Thoracic aorta (tissue), 2 donors: Measurements from ENCODE around the gene TCFL5. TPM values are rescaled to one million over a fixed set of nuclear protein-coding genes. Genes with fewer than 3 reads are reported as not detected.

Source experiments
- ATAC-seq: fragments of 150-250 bp; one replicate; pipeline ENCODE4 v1.8.0; 2017; ENCODE audit warnings: low read depth; ENCODE audit not compliant: insufficient number of reproducible peaks, low FRiP score
- DNase-seq: peaks from one replicate; pipeline ENCODE4 v3.0.0-alpha.2; 2020; ENCODE audit warnings: low spot score
- H3K27ac ChIP-seq, 2 donors: fragments of 200-600 bp; sonication (generic); 1 replicate in 1 of 2; 2 replicates in 1 of 2; pipeline ENCODE4 v1.5.1; 2016; ENCODE audit warnings: mild to moderate bottlenecking in 2 of 2, moderate library complexity in 2 of 2
- H3K27me3 ChIP-seq: fragments of 200-600 bp; sonication (generic); replicated peaks from 2 replicates; pipeline ENCODE4 v1.6.0; 2016; ENCODE audit warnings: mild to moderate bottlenecking; ENCODE audit not compliant: insufficient read depth
- H3K36me3 ChIP-seq: fragments of 200-600 bp; sonication (generic); one replicate; pipeline ENCODE4 v1.5.1; 2016
- H3K4me1 ChIP-seq, 2 donors: fragments of 200-600 bp; sonication (generic); 1 replicate in 1 of 2; 2 replicates in 1 of 2; pipeline versions ENCODE4 v1.5.1 to v1.6.0; 2016; ENCODE audit warnings: low read depth in 2 of 2, mild to moderate bottlenecking in 1 of 2; ENCODE audit not compliant: control insufficient read depth in 1 of 2
- H3K4me3 ChIP-seq: fragments of 200-600 bp; sonication (generic); 2 replicates; pipeline ENCODE4 v1.5.1; 2016; ENCODE audit warnings: mild to moderate bottlenecking
- H3K9me3 ChIP-seq: fragments of 200-600 bp; sonication (generic); 2 replicates; pipeline ENCODE4 v1.5.1; 2016
- total RNA-seq, 2 donors: library from RNA; depleted of rRNA; stranded (reverse); fragments of >200 nt; gene quantifications; one replicate each; pipeline versions ENCODE4 v1.1.0 to v1.2.3, GENCODE V29; 2016
- TF ChIP-seq, protein P1 (sequence below): fragments of 200-600 bp; sonication (generic); IDR thresholded peaks from one replicate; pipeline ENCODE4 v1.5.1; 2019; ENCODE audit warnings: antibody characterized with exemption

TCFL5 gene
- total RNA-seq, 2 donors from 2014 or later, result 3.8 to 6.2 TPM

- Histone ChIP-seq H3K27ac (no peak overlapping the region), H3K36me3 (no peaks in the 10 kb centered on the region), H3K27me3 (no peaks in the 10 kb centered on the region), H3K9me3 (no peaks in the 10 kb centered on the region), H3K4me1 (peaks cover 0 to 2% of the 10 kb centered on the region in 2 donors), H3K4me3 (no peak overlapping the region)
- ATAC-seq (no peak), DNase-seq (no peak)
- TF ChIP-seq, protein P1, sequence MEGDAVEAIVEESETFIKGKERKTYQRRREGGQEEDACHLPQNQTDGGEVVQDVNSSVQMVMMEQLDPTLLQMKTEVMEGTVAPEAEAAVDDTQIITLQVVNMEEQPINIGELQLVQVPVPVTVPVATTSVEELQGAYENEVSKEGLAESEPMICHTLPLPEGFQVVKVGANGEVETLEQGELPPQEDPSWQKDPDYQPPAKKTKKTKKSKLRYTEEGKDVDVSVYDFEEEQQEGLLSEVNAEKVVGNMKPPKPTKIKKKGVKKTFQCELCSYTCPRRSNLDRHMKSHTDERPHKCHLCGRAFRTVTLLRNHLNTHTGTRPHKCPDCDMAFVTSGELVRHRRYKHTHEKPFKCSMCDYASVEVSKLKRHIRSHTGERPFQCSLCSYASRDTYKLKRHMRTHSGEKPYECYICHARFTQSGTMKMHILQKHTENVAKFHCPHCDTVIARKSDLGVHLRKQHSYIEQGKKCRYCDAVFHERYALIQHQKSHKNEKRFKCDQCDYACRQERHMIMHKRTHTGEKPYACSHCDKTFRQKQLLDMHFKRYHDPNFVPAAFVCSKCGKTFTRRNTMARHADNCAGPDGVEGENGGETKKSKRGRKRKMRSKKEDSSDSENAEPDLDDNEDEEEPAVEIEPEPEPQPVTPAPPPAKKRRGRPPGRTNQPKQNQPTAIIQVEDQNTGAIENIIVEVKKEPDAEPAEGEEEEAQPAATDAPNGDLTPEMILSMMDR, result no peak
Measured at GRCh38 chr20:62829231-62830230, 32.1 kb downstream of the TCFL5 start.

DNA sequence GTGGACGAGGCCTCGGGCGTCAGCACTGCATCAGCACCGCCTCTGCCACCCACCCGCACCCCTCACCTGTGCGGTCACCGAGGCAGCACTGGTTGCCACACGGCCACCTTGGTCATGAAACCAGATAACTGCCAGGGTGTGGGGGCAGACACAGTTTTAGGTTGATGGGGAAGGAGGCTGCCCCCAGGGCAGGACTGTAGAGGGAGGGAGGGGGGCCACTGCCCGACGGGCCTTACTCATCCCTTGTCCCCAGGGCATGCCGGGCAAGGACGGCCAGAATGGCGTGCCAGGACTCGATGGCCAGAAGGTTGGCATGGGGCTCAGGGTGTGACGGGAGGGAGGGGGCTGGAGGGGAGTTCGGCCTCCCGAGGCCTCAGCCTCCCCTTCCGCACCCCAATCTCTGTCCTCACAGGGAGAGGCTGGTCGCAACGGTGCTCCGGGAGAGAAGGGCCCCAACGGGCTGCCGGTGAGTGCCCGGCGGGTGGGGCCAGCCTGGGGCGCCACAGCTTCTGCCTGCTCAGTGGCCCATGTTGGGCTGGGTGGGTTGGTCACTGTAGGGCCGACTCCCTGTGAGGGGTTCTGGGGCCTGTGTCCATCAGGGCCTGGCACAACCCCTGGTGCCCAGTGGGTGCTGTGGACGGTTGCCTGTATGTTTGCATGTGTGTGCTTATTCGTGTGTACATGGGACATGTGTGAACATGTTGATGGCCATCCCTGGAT, 33.0 kb downstream of the TCFL5 start:
- Histone ChIP-seq H3K36me3 (no peaks in the 10 kb centered on the region), H3K9me3 (no peaks in the 10 kb centered on the region), H3K4me3 (no peak overlapping the region), H3K27me3 (no peaks in the 10 kb centered on the region), H3K27ac (no peak overlapping the region), H3K4me1 (peaks cover 0 to 3% of the 10 kb centered on the region in 2 donors)
- TF ChIP-seq, protein P1, result no peak
- DNase-seq (no peak), ATAC-seq (no peak)

GRCh38 chr20:62828051-62828450, 33.6 kb downstream of the TCFL5 start:
- no peak for ATAC-seq
- no peak for DNase-seq
- H3K27ac ChIP-seq, result no peak overlapping the region

DNA sequence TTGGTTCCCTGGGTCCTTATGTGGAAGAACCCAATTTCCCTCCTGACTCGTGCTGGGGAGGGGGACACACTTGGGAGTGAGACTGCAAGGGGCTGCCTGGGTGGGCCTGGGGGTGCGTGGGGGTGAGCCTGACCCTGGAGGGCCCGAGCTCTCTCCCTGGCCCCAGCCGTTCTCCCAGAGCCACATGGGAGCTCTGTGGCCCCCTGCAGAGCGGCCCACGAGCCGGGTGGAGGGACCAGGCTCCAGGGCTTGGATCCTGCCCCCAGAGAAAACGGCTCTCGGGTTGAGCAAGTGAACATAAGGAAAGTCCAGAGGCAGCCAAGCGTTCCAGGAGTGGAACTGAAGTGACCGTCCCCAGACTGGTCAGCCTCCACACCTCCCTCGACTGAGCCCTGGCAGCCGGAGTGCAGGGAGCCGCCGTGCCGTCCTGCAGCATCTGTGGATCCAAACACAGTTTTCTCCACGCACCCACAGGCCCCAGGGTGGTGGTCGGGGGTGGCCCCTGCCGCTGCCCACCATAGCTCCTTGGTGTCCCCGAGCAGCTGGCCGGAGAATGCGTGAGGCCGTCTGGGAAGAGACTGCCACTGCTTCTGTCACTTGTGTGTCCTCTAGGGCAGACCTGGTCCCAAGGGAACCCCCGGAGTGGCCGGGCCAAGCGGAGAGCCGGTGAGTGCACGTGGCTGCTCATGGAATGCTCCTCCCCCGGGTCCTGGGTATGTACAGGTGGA, 34.1 kb downstream of the TCFL5 start:
- DNase-seq, result no peak
- Histone ChIP-seq H3K9me3 (no peaks in the 10 kb centered on the region), H3K4me1 (peaks cover 0 to 3% of the 10 kb centered on the region in 2 donors), H3K27me3 (no peaks in the 10 kb centered on the region), H3K27ac (no peak overlapping the region), H3K36me3 (no peaks in the 10 kb centered on the region), H3K4me3 (no peak overlapping the region)
- TF ChIP-seq, protein P1, result no peak
- ATAC-seq, result no peak

More at GRCh38 chr20:62828051-62828450, 33.6 kb downstream of the TCFL5 start:
- Histone ChIP-seq H3K27me3 (no peaks in the 10 kb centered on the region), H3K36me3 (no peaks in the 10 kb centered on the region), H3K4me3 (no peak overlapping the region), H3K4me1 (peaks cover 0 to 3% of the 10 kb centered on the region in 2 donors), H3K9me3 (no peaks in the 10 kb centered on the region)
- TF ChIP-seq, protein P1, result no peak
